RWPE2 (cell line): ENCODE results near the gene SHROOM3.

ENCODE experiments used
- ATAC-seq: fragments of 200-7000 bp; cut with Tn5 transposase; 3 replicates; pipeline ENCODE4 v1.9.1; 2021; ENCODE audit warnings: low read depth
- DNase-seq: peaks from one replicate; pipeline ENCODE4 v3.0.0-alpha.2; 2020; ENCODE audit warnings: low spot score
- H3K27ac ChIP-seq: fragments of 450-650 bp; 2 replicates; pipeline ENCODE4 v1.5.1; 2017; ENCODE audit warnings: mild to moderate bottlenecking; ENCODE audit not compliant: poor library complexity, severe bottlenecking
- H3K27me3 ChIP-seq: fragments of 250-450 bp; sonication (Bioruptor Pico); 2 replicates; pipeline ENCODE4 v1.5.1; 2021; ENCODE audit warnings: mild to moderate bottlenecking, moderate library complexity; ENCODE audit not compliant: insufficient read depth, poor library complexity, severe bottlenecking
- H3K36me3 ChIP-seq: fragments of 250-450 bp; sonication (Bioruptor Pico); 2 replicates; pipeline ENCODE4 v1.5.1; 2020; ENCODE audit warnings: low read depth, mild to moderate bottlenecking, moderate library complexity
- H3K4me1 ChIP-seq: fragments of 250-450 bp; sonication (Bioruptor Pico); 2 replicates; pipeline ENCODE4 v1.5.1; 2021; ENCODE audit warnings: mild to moderate bottlenecking, moderate library complexity; ENCODE audit not compliant: insufficient read depth, poor library complexity, severe bottlenecking
- H3K4me3 ChIP-seq: fragments of 250-450 bp; sonication (Bioruptor Pico); 2 replicates; pipeline ENCODE4 v1.5.1; 2021; ENCODE audit warnings: mild to moderate bottlenecking, moderate library complexity; ENCODE audit not compliant: severe bottlenecking
- H3K9me3 ChIP-seq: fragments of 250-450 bp; sonication (Bioruptor Pico); 2 replicates; pipeline ENCODE4 v1.5.1; 2021; ENCODE audit warnings: mild to moderate bottlenecking, moderate library complexity; ENCODE audit not compliant: severe bottlenecking
- TF ChIP-seq, protein P1 (sequence below): fragments of 450-650 bp; IDR thresholded peaks from one replicate; pipeline ENCODE4 v1.5.1; 2017; ENCODE audit warnings: mild to moderate bottlenecking, moderate library complexity; ENCODE audit not compliant: poor library complexity, severe bottlenecking

SHROOM3 gene

DNA sequence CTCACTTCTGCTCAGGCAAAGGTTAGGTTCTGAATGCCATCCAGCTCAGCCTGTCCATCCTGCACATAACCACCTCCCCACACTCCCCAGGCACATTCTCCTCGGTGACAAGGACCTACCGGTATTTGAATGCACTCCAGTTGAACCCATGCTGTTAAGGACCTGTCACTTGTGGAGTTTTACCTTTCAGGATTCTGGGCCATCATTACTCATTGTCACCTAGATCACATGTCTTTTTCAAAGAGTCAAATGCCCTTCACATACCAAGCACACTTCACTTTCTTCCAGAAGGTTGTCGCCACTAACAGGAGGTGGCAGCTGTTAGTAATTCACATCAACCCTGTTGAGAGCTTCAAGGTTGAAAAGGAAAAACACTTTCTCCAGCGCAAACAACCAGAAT is 244.7 kb downstream of the SHROOM3 start:
- no peak for DNase-seq
- TF ChIP-seq, protein P1, sequence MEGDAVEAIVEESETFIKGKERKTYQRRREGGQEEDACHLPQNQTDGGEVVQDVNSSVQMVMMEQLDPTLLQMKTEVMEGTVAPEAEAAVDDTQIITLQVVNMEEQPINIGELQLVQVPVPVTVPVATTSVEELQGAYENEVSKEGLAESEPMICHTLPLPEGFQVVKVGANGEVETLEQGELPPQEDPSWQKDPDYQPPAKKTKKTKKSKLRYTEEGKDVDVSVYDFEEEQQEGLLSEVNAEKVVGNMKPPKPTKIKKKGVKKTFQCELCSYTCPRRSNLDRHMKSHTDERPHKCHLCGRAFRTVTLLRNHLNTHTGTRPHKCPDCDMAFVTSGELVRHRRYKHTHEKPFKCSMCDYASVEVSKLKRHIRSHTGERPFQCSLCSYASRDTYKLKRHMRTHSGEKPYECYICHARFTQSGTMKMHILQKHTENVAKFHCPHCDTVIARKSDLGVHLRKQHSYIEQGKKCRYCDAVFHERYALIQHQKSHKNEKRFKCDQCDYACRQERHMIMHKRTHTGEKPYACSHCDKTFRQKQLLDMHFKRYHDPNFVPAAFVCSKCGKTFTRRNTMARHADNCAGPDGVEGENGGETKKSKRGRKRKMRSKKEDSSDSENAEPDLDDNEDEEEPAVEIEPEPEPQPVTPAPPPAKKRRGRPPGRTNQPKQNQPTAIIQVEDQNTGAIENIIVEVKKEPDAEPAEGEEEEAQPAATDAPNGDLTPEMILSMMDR = no peak
- Histone ChIP-seq H3K27me3 (no peaks in the 10 kb centered on the region), H3K4me3 (no peak overlapping the region), H3K9me3 (no peaks in the 10 kb centered on the region), H3K36me3 (no peaks in the 10 kb centered on the region), H3K4me1 (no peaks in the 10 kb centered on the region), H3K27ac (no peak overlapping the region)
- no peak for ATAC-seq

DNA sequence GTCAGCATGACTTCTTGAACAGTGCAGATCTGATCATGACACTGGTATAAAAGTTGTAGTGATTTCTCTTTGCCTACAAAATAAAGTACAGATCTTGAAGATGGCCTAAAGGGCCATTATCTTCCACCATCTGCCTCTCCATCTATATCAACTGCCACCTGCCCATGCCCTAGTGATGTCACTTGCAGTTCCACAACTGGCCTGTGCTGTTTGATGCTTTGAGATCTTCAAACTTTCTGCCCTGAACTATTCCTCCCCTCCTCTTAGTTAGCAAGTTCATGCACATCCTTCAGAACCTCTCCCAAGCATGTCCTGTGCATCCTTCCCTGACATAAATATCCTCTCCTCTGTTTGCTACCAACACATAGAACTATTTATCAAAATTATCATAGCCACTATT is 245.9 kb downstream of the SHROOM3 start:
- Histone ChIP-seq H3K4me3 (no peak overlapping the region), H3K36me3 (no peaks in the 10 kb centered on the region), H3K9me3 (no peaks in the 10 kb centered on the region), H3K4me1 (no peaks in the 10 kb centered on the region), H3K27me3 (no peaks in the 10 kb centered on the region), H3K27ac (no peak overlapping the region)
- DNase-seq (no peak), ATAC-seq (no peak)
- TF ChIP-seq, protein P1 = no peak

DNA sequence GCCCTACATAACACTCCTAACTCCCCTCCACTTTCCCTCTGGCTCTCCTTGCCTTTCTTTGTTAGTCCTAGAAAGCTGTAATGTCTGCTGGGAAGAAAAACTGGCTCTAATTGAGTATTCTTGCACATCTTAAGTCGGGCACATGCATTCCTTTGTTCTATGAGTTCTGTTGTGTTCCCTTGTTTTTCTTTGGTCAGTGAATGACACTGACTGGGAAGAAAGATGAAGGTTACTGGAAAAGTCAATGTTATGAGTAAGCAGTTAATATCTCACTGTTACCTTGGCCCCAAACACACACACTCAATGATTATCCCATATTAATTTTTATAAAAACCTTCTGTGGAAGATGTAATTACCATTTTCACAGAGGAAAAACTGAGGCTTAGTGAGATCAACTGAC is 247.0 kb downstream of the SHROOM3 start:
- no peak for ATAC-seq
- no peaks in the 10 kb centered on the region for H3K9me3 ChIP-seq
- no peaks in the 10 kb centered on the region for H3K27me3 ChIP-seq
- TF ChIP-seq, protein P1 = no peak
- H3K4me3 ChIP-seq = no peak overlapping the region
- no peak overlapping the region for H3K27ac ChIP-seq
- H3K4me1 ChIP-seq = no peaks in the 10 kb centered on the region
- no peaks in the 10 kb centered on the region for H3K36me3 ChIP-seq
- DNase-seq = no peak

DNA sequence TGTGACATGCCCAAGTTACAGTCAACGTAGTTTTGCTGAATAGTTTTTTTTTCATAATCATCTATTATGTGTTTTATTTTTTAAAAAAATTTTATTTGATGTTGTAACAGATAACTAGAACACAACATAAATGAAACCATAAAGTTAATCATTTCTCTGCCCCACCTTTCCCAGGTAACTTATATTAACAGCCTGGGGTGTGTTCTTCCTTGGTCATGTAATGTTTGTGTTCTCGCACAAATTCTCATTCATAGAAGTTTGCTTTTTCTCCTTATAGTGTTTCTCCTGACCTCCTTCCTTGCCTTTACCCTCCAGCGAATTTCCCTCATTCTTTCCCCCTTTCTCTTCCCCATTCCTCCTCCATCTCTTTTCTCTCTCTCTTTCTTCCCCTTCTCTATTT is 248.1 kb downstream of the SHROOM3 start:
- Histone ChIP-seq H3K27me3 (no peaks in the 10 kb centered on the region), H3K9me3 (no peaks in the 10 kb centered on the region), H3K27ac (no peak overlapping the region), H3K4me1 (peaks cover 1% of the 10 kb centered on the region), H3K4me3 (no peak overlapping the region), H3K36me3 (no peaks in the 10 kb centered on the region)
- ATAC-seq = no peak
- TF ChIP-seq, protein P1 = no peak
- DNase-seq = no peak

DNA sequence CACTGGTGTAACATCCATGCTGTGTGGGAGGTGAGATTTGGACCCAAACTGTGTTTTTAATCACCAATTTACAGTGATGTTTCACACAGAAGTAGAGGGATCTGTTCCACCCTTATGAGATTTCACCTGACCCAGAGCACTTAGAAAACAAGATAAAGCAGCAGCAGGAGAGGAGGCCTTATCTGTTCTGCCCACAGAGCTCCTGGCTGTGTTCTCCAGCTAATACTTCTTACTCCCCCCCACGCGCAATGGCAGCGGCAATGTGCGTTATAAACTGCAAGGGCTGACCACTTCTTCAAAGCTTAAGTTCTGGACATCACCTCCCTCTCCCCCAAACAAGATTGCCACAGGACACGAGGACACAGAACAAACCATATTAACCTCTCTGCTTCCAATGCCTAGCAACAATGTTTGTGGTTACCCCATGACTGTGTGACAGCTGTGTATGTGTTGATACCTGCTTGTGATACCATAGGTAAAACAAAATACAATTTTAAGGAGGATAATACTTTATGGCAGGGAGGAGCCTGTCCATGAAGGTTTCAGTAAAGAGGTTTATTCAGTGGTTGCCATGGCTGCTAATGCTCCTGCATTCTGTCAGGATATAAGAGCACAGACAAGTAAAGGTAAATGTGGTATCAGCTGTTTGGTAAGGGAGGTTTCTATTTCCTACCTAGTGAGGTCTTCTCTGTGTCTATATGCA is 252.9 kb downstream of the SHROOM3 start:
- peak overlapping the region; percentile 61 for H3K4me3 ChIP-seq
- DNase-seq = no peak
- no peak for ATAC-seq
- H3K27me3 ChIP-seq = no peaks in the 10 kb centered on the region
- H3K9me3 ChIP-seq = no peaks in the 10 kb centered on the region
- peaks cover 21% of the 10 kb centered on the region for H3K4me1 ChIP-seq
- peak overlapping the region; percentile 66 for H3K27ac ChIP-seq
- TF ChIP-seq, protein P1 = no peak
- peaks cover 15% of the 10 kb centered on the region for H3K36me3 ChIP-seq
